Endothelial cell of umbilical vein (primary cell): ENCODE measurements around the gene SLC12A6. TPM values are rescaled to one million over a fixed set of nuclear protein-coding genes. Genes with fewer than 3 reads are reported as not detected.

ENCODE experiments used
- BruUV-seq: library from RNA; stranded (reverse); fragments of 400-500 nt; replicated peaks from 2 replicates; lab custom pipeline; 2021; lab: Mats Ljungman, UMichigan
- CTCF ChIA-PET: fragments of 300-600, 350-600 bp; sonication (Branson Sonifier 250); formaldehyde crosslinking; loops from one replicate; lab custom pipeline; 2021; ENCODE audit warnings: antibody characterized with exemption, inconsistent platforms; lab: Charles Lee
- POLR2A ChIA-PET: fragments of 300-600, 350-600 bp; sonication (Branson Sonifier 250); formaldehyde crosslinking; loops from one replicate; lab custom pipeline; 2021; ENCODE audit warnings: antibody characterized with exemption, inconsistent platforms; lab: Charles Lee
- DNase-seq: peaks from one replicate; pipeline ENCODE4 v3.0.0-alpha.2; 2011; ENCODE audit warnings: low read depth, low spot score
- FAIRE-seq: peaks from 2 replicates; lab custom pipeline; 2011; peaks lifted over from hg19 to GRCh38; lab: Jason Lieb, UNC
- H2AFZ ChIP-seq: 2 replicates; pipeline ENCODE4 v1.6.0; 2012; ENCODE audit warnings: low read depth, low read length, control low read depth, inconsistent platforms
- H3K27ac ChIP-seq: 2 replicates; pipeline ENCODE4 v1.5.1; 2011; ENCODE audit warnings: low read depth, mild to moderate bottlenecking, control low read depth, low read length, moderate library complexity; ENCODE audit not compliant: insufficient read depth
- H3K27me3 ChIP-seq, 2 experiments: 2 replicates each; pipeline versions ENCODE4 v1.6.0 to v1.6.1; 2011; ENCODE audit warnings: low read length in 2 of 2, mixed read lengths in 1 of 2; ENCODE audit not compliant: control insufficient read depth in 2 of 2, insufficient read depth in 2 of 2
- H3K36me3 ChIP-seq, 2 experiments: 2 replicates in 1 of 2; 3 replicates in 1 of 2; pipeline ENCODE4 v1.5.1; 2011; ENCODE audit warnings: low read length in 2 of 2, mild to moderate bottlenecking in 1 of 2, moderate library complexity in 1 of 2; ENCODE audit not compliant: control insufficient read depth in 2 of 2, insufficient read depth in 2 of 2; ENCODE audit errors: extremely low read depth in 1 of 2
- H3K4me1 ChIP-seq: 3 replicates; pipeline ENCODE4 v1.5.1; 2011; ENCODE audit warnings: mild to moderate bottlenecking, low read length; ENCODE audit not compliant: control insufficient read depth, insufficient read depth; ENCODE audit errors: extremely low read depth
- H3K4me2 ChIP-seq: 2 replicates; pipeline ENCODE4 v1.6.1; 2011; ENCODE audit warnings: low read length, control low read depth, mixed read lengths; ENCODE audit not compliant: insufficient read depth
- H3K4me3 ChIP-seq, 3 experiments: fragments of 200-600 bp in 1 of 3; sonication (generic), shearing (Covaris generic) in 1 of 3; replicated peaks in 1 of 3; 2 replicates each; pipeline ENCODE4 v1.5.1; 2011 to 2016; ENCODE audit warnings: control low read depth in 3 of 3, low read length in 3 of 3, mild to moderate bottlenecking in 2 of 3, inconsistent platforms in 1 of 3, low read depth in 1 of 3, moderate library complexity in 1 of 3; ENCODE audit not compliant: insufficient read depth in 1 of 3
- H3K79me2 ChIP-seq: 2 replicates; pipeline ENCODE4 v1.6.0; 2012; ENCODE audit warnings: low read length, inconsistent platforms; ENCODE audit not compliant: control insufficient read depth, insufficient read depth
- H3K9ac ChIP-seq: replicated peaks from 2 replicates; pipeline ENCODE3; 2011; ENCODE audit warnings: low read length, control low read depth; ENCODE audit not compliant: insufficient read depth; ENCODE audit errors: extremely low read depth
- H3K9me1 ChIP-seq: replicated peaks from 3 replicates; pipeline ENCODE4 v1.6.0; 2011; ENCODE audit warnings: mild to moderate bottlenecking, low read length; ENCODE audit not compliant: control insufficient read depth, insufficient read depth; ENCODE audit errors: extremely low read depth
- H3K9me3 ChIP-seq: replicated peaks from 2 replicates; pipeline ENCODE4 v1.5.1; 2012; ENCODE audit warnings: low read length, inconsistent platforms; ENCODE audit not compliant: control insufficient read depth, insufficient read depth
- H4K20me1 ChIP-seq: replicated peaks from 2 replicates; pipeline ENCODE3; 2011; ENCODE audit warnings: mild to moderate bottlenecking, low read length; ENCODE audit not compliant: control insufficient read depth, insufficient read depth; ENCODE audit errors: extremely low read depth
- CTCF ChIP-seq, 2 donors: IDR thresholded peaks; 1 replicate in 1 of 2; 2 replicates in 1 of 2; pipeline ENCODE4 v1.5.1; 2011; ENCODE audit warnings: low read length in 2 of 2, mild to moderate bottlenecking in 2 of 2, moderate library complexity in 2 of 2, control low read depth in 1 of 2, inconsistent platforms in 1 of 2, low read depth in 1 of 2; ENCODE audit not compliant: insufficient read depth in 1 of 2; ENCODE audit errors: extremely low read depth in 1 of 2
- EZH2 ChIP-seq: IDR thresholded peaks from 2 replicates; pipeline ENCODE4 v1.6.1; 2012; ENCODE audit warnings: borderline replicate concordance, low read depth, mild to moderate bottlenecking, moderate library complexity, low read length, inconsistent platforms; ENCODE audit not compliant: severe bottlenecking
- FOS ChIP-seq: IDR thresholded peaks from 2 replicates; pipeline ENCODE4 v1.6.1; 2011; ENCODE audit warnings: mild to moderate bottlenecking, low read length, moderate library complexity, borderline replicate concordance; ENCODE audit not compliant: insufficient read depth
- GATA2 ChIP-seq: IDR thresholded peaks from 2 replicates; pipeline ENCODE4 v1.7.0; 2011; ENCODE audit warnings: low read depth, mild to moderate bottlenecking, moderate library complexity, mixed read lengths, low read length; ENCODE audit not compliant: insufficient read length, insufficient read depth
- JUN ChIP-seq: IDR thresholded peaks from 2 replicates; pipeline ENCODE4 v1.6.1; 2011; ENCODE audit warnings: borderline replicate concordance, low read depth; ENCODE audit not compliant: insufficient read length, insufficient read depth
- MYC ChIP-seq: IDR thresholded peaks from one replicate; pipeline ENCODE4 v1.6.1; 2011; ENCODE audit warnings: mild to moderate bottlenecking, low read depth, low read length
- POLR2A ChIP-seq: IDR thresholded peaks from 2 replicates; pipeline ENCODE4 v1.6.1; 2012; ENCODE audit warnings: low read depth, mild to moderate bottlenecking, control low read depth, low read length
- POLR2AphosphoS5 ChIP-seq: IDR thresholded peaks from 2 replicates; pipeline ENCODE4 v1.6.1; 2012; ENCODE audit warnings: low read depth, mild to moderate bottlenecking, control low read depth, low read length, moderate library complexity; ENCODE audit not compliant: insufficient read depth
- dilution Hi-C: fragments of 300-500 bp; cut with MboI; formaldehyde crosslinking; loops from one replicate; pipeline ENCODE4 v1.15.0; 2019; ENCODE audit warnings: low sequenced_read_pairs; ENCODE audit not compliant: extremely low pct_ligation_motif_present
- intact Hi-C: fragments of 100-400 bp; cut with micrococcal nuclease; formaldehyde crosslinking; loops from one replicate; pipeline ENCODE4 v1.10.0; 2022
- polyA plus RNA-seq, 4 experiments: library from polyadenylated mRNA; depleted of rRNA in 3 of 4; stranded (reverse) in 3 of 4; unstranded in 1 of 4; fragments of >200 nt; gene quantifications; 2 replicates each; pipeline versions ENCODE4 v1.2.1 to v1.2.3, GENCODE V29; 2011 to 2012; ENCODE audit warnings: missing spikeins in 1 of 4
- total RNA-seq: library from RNA; stranded (reverse); gene quantifications from 2 replicates; pipeline ENCODE4 v1.2.3, GENCODE V29; 2021
- TF ChIP-seq, protein P1 (sequence below): IDR thresholded peaks from 2 replicates; pipeline ENCODE4 v1.6.1; 2011; ENCODE audit not compliant: insufficient read depth, insufficient read length

SLC12A6 gene
- total and polyA plus RNA-seq, 2 donors (not counting 3 experiments of a cell fraction or from before 2014, with no cell fraction given): 21.4 to 27.1 TPM

GRCh38 chr15:34264076-34264475, 73.5 kb downstream of the SLC12A6 start:
- DNase-seq (no peak), FAIRE-seq (no peak)
- no peaks in the 10 kb centered on the region for H3K36me3 ChIP-seq
- no peaks in the 10 kb centered on the region for H3K79me2 ChIP-seq
- CTCF ChIA-PET: interaction anchor here (1.2 to 1.3 kb wide), 3 partner anchors 16 to 23 kb away, joined by 3 to 4 read pairs (median 4); no protein-coding TSS in a partner anchor
- no peaks in the 10 kb centered on the region for H3K4me1 ChIP-seq
- intact Hi-C loops (no loop called here), dilution Hi-C loops (no loop called here)
- no peak overlapping the region for H3K4me3 ChIP-seq
- H3K9me3 ChIP-seq: no peaks in the 10 kb centered on the region
- POLR2A ChIA-PET: no interaction called here
- H3K27ac ChIP-seq: no peak overlapping the region
- H4K20me1 ChIP-seq: no peaks in the 10 kb centered on the region
- H3K9ac ChIP-seq: no peak overlapping the region
- no peak overlapping the region for H2AFZ ChIP-seq
- no TSS peak for BruUV-seq
- no peak overlapping the region for H3K4me2 ChIP-seq
- H3K9me1 ChIP-seq: no peaks in the 10 kb centered on the region
- no peaks in the 10 kb centered on the region for H3K27me3 ChIP-seq
- TF ChIP-seq CTCF (IDR thresholded peaks at IDR 0.05; ENCODE audit: extremely low read depth in 1 of 2, insufficient read depth in 1 of 2, low read depth in 1 of 2, low read length in 2 of 2) (no peak), FOS (no peak), EZH2 (no peak), POLR2AphosphoS5 (no peak), POLR2A (no peak), GATA2 (no peak), JUN (no peak), MYC (no peak)
- TF ChIP-seq, protein P1, sequence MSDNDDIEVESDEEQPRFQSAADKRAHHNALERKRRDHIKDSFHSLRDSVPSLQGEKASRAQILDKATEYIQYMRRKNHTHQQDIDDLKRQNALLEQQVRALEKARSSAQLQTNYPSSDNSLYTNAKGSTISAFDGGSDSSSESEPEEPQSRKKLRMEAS: no peak
